ENCODE results near the gene NTSR1.

GRCh38 chr20:62806383-62807050, 97.9 kb downstream of the NTSR1 start:
- TF ChIP-seq CTCF (IDR thresholded peaks at IDR 0.05; ENCODE audit: low read depth, low read length, poor library complexity, severe bottlenecking) (no peak), EZH2phosphoT487 (IDR thresholded peaks at IDR 0.05; ENCODE audit: borderline replicate concordance, low read length) (no peak)

Measured in DOHH2 (cell line).